Right cardiac atrium (tissue), 5 donors: ENCODE results near the gene GGACT. TPM values are rescaled to one million over a fixed set of nuclear protein-coding genes. Genes with fewer than 3 reads are reported as not detected.

Source experiments
- ATAC-seq, 2 donors: fragments of 200-7000 bp; cut with Tn5 transposase; one replicate each; pipeline versions ENCODE4 v1.8.0 to v1.9.1; 2020; ENCODE audit warnings: moderate library complexity in 2 of 2, mild to moderate bottlenecking in 1 of 2
- DNase-seq, 3 donors: peaks; one replicate each; pipeline ENCODE4 v3.0.0-alpha.2; 2020
- H3K27ac ChIP-seq: one replicate; pipeline ENCODE4 v1.5.1; 2013; ENCODE audit warnings: mild to moderate bottlenecking, low read length, control low read depth, moderate library complexity
- H3K27me3 ChIP-seq: one replicate; pipeline ENCODE4 v1.6.1; 2013; ENCODE audit not compliant: control insufficient read depth, insufficient read depth
- H3K4me1 ChIP-seq: one replicate; pipeline ENCODE4 v1.6.1; 2013; ENCODE audit warnings: low read length; ENCODE audit not compliant: control insufficient read depth, insufficient read depth
- H3K4me3 ChIP-seq: one replicate; pipeline ENCODE4 v1.5.1; 2013; ENCODE audit warnings: low read length, control low read depth
- H3K9me3 ChIP-seq: one replicate; pipeline ENCODE4 v1.6.1; 2013; ENCODE audit warnings: low read length; ENCODE audit not compliant: control insufficient read depth
- WGBS: extraction: QIAGEN DNeasy Blood & Tissue Kit; methylation state at CpG from one replicate; pipeline ENCODE4 v1.1.7; 2013; 5-methylcytosine and 5-hydroxymethylcytosine counted together
- intact Hi-C, 4 donors: fragments of 100-400 bp; cut with DNase I; formaldehyde crosslinking; loops; one replicate each; pipeline versions ENCODE4 v1.11.0 to v1.14.0; 2022 to 2023
- polyA plus RNA-seq: library from polyadenylated mRNA; stranded (reverse); fragments of 200-250 nt; gene quantifications from one replicate; pipeline ENCODE4 v1.2.3, GENCODE V29; 2013
- total RNA-seq, 4 donors: library from RNA; stranded (reverse); fragmentation: NEBNext Ultra II Directional; extraction: Animal tissue kit (Norgen Biotek cat#: 25700); gene quantifications; one replicate each; pipeline ENCODE4 v1.2.1, GENCODE V29; 2021
- donor health status: healthy with polysubstance abuse.
- donor health status: DM: no; HTN: yes; CAD: no.
- donor health status: DM: no; HTN: no; CAD: no.
- donor health status: DM: no; HTN: yes; CAD: no; lungs with severe emphysema.
- donor health status: DM: yes; HTN: yes; CAD: no.

GGACT gene
- total and polyA plus RNA-seq, 5 donors = 0.63 to 2.2 (median 1.6) TPM

GRCh38 chr13:100510208-100510957 lies 78.2 kb downstream of the GGACT start:
- H3K27ac ChIP-seq = no peak overlapping the region
- intact Hi-C loops = loop anchor here in 3 of 4 donors (5.0 to 10.0 kb wide), 3 partner anchors 266 to 856 kb away; no protein-coding TSS in a partner anchor
- H3K27me3 ChIP-seq = no peaks in the 10 kb centered on the region
- no peaks in the 10 kb centered on the region for H3K9me3 ChIP-seq
- peak in 1 of 2 donors; percentile 17 for ATAC-seq
- H3K4me1 ChIP-seq = no peaks in the 10 kb centered on the region
- 84% methylated on average over 11 of the region's 11 CpGs for WGBS
- DNase-seq = no peak
- no peak overlapping the region for H3K4me3 ChIP-seq

- intact Hi-C loops = no loop called here
- no peaks in the 10 kb centered on the region for H3K4me1 ChIP-seq
- WGBS = 86% methylated on average over 8 of the region's 8 CpGs
Measured at GRCh38 chr13:100508996-100509395, 79.6 kb downstream of the GGACT start.

GRCh38 chr13:100508455-100508854 lies 80.1 kb downstream of the GGACT start:
- 93% methylated on average over 6 of the region's 6 CpGs for WGBS
- no peak overlapping the region for H3K4me3 ChIP-seq
- intact Hi-C loops = no loop called here
- no peaks in the 10 kb centered on the region for H3K9me3 ChIP-seq
- ATAC-seq = no peak
- no peaks in the 10 kb centered on the region for H3K4me1 ChIP-seq
- H3K27ac ChIP-seq = no peak overlapping the region
- no peaks in the 10 kb centered on the region for H3K27me3 ChIP-seq
- no peak for DNase-seq

More at GRCh38 chr13:100508996-100509395, 79.6 kb downstream of the GGACT start:
- no peaks in the 10 kb centered on the region for H3K27me3 ChIP-seq
- no peak overlapping the region for H3K27ac ChIP-seq
- H3K9me3 ChIP-seq = no peaks in the 10 kb centered on the region
- DNase-seq (no peak), ATAC-seq (no peak)
- H3K4me3 ChIP-seq = no peak overlapping the region

GRCh38 chr13:100506600-100507422 lies 81.8 kb downstream of the GGACT start:
- Histone ChIP-seq H3K9me3 (no peaks in the 10 kb centered on the region), H3K4me3 (no peak overlapping the region), H3K27ac (no peak overlapping the region), H3K4me1 (no peaks in the 10 kb centered on the region), H3K27me3 (no peaks in the 10 kb centered on the region)
- DNase-seq = no peak
- WGBS = 71% methylated on average over 9 of the region's 9 CpGs
- peak in 1 of 2 donors; percentile 59 for ATAC-seq
- intact Hi-C loops = no loop called here

- WGBS = 87% methylated on average over 15 of the region's 15 CpGs
- intact Hi-C loops = no loop called here
Measured at GRCh38 chr13:100506154-100506553, 82.4 kb downstream of the GGACT start.

DNA sequence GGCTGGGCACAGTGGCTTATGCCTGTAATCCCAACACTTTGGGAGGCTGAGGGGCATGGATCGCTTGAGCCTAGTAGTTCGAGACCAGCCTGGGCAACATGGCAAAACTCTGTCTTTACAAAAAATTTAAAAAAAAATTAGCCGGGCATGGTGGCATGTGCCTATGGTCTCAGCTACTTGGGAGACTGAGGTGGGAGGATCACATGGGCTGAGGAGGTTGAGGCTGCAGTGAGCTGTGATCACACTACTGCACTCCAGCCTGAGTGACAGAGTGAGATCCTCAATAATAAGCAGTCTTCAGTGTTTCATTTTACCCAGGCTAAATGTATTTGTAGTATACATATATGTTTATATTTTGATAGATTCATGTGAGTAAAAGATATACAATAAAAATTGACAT lies 85.0 kb downstream of the GGACT start:
- no peaks in the 10 kb centered on the region for H3K27me3 ChIP-seq
- H3K27ac ChIP-seq = no peak overlapping the region
- H3K4me3 ChIP-seq = no peak overlapping the region
- DNase-seq (no peak), ATAC-seq (no peak)
- no peaks in the 10 kb centered on the region for H3K9me3 ChIP-seq
- intact Hi-C loops = no loop called here
- H3K4me1 ChIP-seq = no peaks in the 10 kb centered on the region
- WGBS = 99% methylated on average over 3 of the region's 3 CpGs

More at GRCh38 chr13:100506154-100506553, 82.4 kb downstream of the GGACT start:
- H3K27ac ChIP-seq = no peak overlapping the region
- no peaks in the 10 kb centered on the region for H3K4me1 ChIP-seq
- no peak for ATAC-seq
- no peaks in the 10 kb centered on the region for H3K9me3 ChIP-seq
- no peaks in the 10 kb centered on the region for H3K27me3 ChIP-seq
- DNase-seq = no peak
- no peak overlapping the region for H3K4me3 ChIP-seq

GRCh38 chr13:100502446-100502845 lies 86.1 kb downstream of the GGACT start:
- H3K4me3 ChIP-seq = no peak overlapping the region
- intact Hi-C loops = no loop called here
- 49% methylated on average over 2 of the region's 2 CpGs for WGBS

DNA sequence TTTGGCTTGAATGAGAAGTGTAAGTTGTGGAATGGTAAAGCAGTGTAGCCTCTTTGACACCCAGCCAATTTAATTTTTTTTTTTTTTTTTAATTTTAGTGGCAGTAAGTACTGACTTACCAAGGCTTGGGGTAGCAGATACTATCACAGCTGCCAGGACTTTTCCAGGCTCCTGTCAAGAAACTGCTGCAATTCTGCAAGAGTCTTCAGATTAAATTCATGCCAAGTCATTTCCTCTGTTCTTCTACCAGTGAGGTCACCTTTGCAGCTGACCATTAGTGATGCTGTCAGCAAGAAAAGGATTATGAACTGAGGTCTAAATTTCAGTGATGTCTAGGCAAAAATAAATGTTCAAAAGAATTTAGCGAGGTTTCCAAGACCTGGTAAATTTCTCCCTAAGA lies 91.2 kb downstream of the GGACT start:
- WGBS = 86% methylated on average over 1 of the region's 1 CpG

More at GRCh38 chr13:100502446-100502845, 86.1 kb downstream of the GGACT start:
- no peaks in the 10 kb centered on the region for H3K9me3 ChIP-seq
- DNase-seq (no peak), ATAC-seq (no peak)
- H3K27ac ChIP-seq = no peak overlapping the region
- no peaks in the 10 kb centered on the region for H3K4me1 ChIP-seq
- H3K27me3 ChIP-seq = no peaks in the 10 kb centered on the region

GRCh38 chr13:100495455-100495854 lies 93.1 kb downstream of the GGACT start:
- Histone ChIP-seq H3K27ac (no peak overlapping the region), H3K27me3 (no peaks in the 10 kb centered on the region), H3K4me3 (no peak overlapping the region), H3K4me1 (peaks cover 2% of the 10 kb centered on the region), H3K9me3 (no peaks in the 10 kb centered on the region)
- ATAC-seq (no peak), DNase-seq (no peak)
- intact Hi-C loops = no loop called here
- 72% methylated on average over 1 of the region's 1 CpG for WGBS

More for the DNA sequence above, 91.2 kb downstream of the GGACT start:
- no peaks in the 10 kb centered on the region for H3K9me3 ChIP-seq
- no peak overlapping the region for H3K4me3 ChIP-seq
- no peaks in the 10 kb centered on the region for H3K27me3 ChIP-seq
- intact Hi-C loops = no loop called here
- ATAC-seq (peak in 1 of 2 donors; percentile 25), DNase-seq (no peak)
- H3K27ac ChIP-seq = no peak overlapping the region
- H3K4me1 ChIP-seq = no peaks in the 10 kb centered on the region

DNA sequence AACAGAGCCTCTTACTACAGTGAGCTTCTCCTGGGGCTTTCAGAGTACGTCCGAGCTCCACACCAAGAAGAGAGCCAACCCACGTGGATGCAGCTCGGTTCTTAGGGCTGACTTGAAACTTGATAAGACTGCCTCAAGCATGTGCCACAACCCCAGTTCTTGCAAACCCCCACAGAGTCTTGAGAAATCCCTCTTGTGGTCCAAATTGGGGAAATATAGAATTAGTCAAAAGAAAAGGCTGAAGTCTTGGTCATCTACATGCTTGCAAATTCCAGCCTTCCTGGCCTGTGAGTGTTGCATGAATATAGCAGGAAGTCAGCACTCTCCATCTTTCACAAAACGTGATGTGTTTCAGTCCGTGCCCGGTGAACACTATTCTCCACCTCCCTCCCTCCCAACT lies 95.2 kb downstream of the GGACT start:
- 91% methylated on average over 7 of the region's 7 CpGs for WGBS
- no peak for ATAC-seq
- Histone ChIP-seq H3K27me3 (no peaks in the 10 kb centered on the region), H3K4me1 (peaks cover 2% of the 10 kb centered on the region), H3K4me3 (no peak overlapping the region), H3K27ac (no peak overlapping the region), H3K9me3 (no peaks in the 10 kb centered on the region)
- no peak for DNase-seq
- intact Hi-C loops = no loop called here
